Fibroblast of lung (primary cell): Measurements from ENCODE around the gene TENM3. TPM values are rescaled to one million over a fixed set of nuclear protein-coding genes. Genes with fewer than 3 reads are reported as not detected.

Experiments used
- DNase-seq, 2 donors: peaks; one replicate each; pipeline versions ENCODE4 v3.0.0 to v3.0.0-alpha.2; 2010; ENCODE audit warnings: low read depth in 2 of 2
- H2AFZ ChIP-seq: 2 replicates; pipeline ENCODE4 v1.5.1; 2012; ENCODE audit warnings: low read length, control low read depth, inconsistent platforms
- H3K27ac ChIP-seq: 2 replicates; pipeline ENCODE4 v1.5.1; 2011; ENCODE audit warnings: low read length, control low read depth; ENCODE audit not compliant: insufficient read depth
- H3K27me3 ChIP-seq: 2 replicates; pipeline ENCODE4 v1.5.1; 2011; ENCODE audit warnings: mild to moderate bottlenecking, low read length; ENCODE audit not compliant: control insufficient read depth, insufficient read depth
- H3K36me3 ChIP-seq: 2 replicates; pipeline ENCODE4 v1.5.1; 2011; ENCODE audit warnings: low read length; ENCODE audit not compliant: control insufficient read depth, insufficient read depth
- H3K4me1 ChIP-seq: 2 replicates; pipeline ENCODE4 v1.5.1; 2011; ENCODE audit warnings: low read length; ENCODE audit not compliant: control insufficient read depth, insufficient read depth; ENCODE audit errors: extremely low read depth
- H3K4me2 ChIP-seq: 2 replicates; pipeline ENCODE4 v1.5.1; 2011; ENCODE audit warnings: low read length, control low read depth; ENCODE audit not compliant: insufficient read depth; ENCODE audit errors: extremely low read depth
- H3K4me3 ChIP-seq, 4 experiments: fragments of 200-600 bp in 1 of 4; sonication (generic) in 1 of 4; replicated peaks in 1 of 4; 2 replicates each; pipeline ENCODE4 v1.5.1; 2011 to 2016; ENCODE audit warnings: low read length in 4 of 4, low read depth in 3 of 4, mild to moderate bottlenecking in 3 of 4, control low read depth in 2 of 4, inconsistent platforms in 1 of 4, mixed read lengths in 1 of 4; ENCODE audit not compliant: insufficient read depth in 1 of 4; ENCODE audit errors: control extremely low read depth in 1 of 4
- H3K79me2 ChIP-seq: 2 replicates; pipeline ENCODE4 v1.5.1; 2012; ENCODE audit warnings: mild to moderate bottlenecking, low read length, inconsistent platforms; ENCODE audit not compliant: control insufficient read depth, insufficient read depth
- H3K9ac ChIP-seq: 2 replicates; pipeline ENCODE4 v1.5.1; 2011; ENCODE audit warnings: mild to moderate bottlenecking, low read length, control low read depth; ENCODE audit not compliant: insufficient read depth
- H3K9me3 ChIP-seq: 2 replicates; pipeline ENCODE4 v1.5.1; 2012; ENCODE audit warnings: low read depth, low read length; ENCODE audit not compliant: control insufficient read depth, insufficient read depth
- H4K20me1 ChIP-seq: 2 replicates; pipeline ENCODE4 v1.5.1; 2011; ENCODE audit warnings: low read length; ENCODE audit not compliant: control insufficient read depth, insufficient read depth; ENCODE audit errors: extremely low read depth
- CTCF ChIP-seq, 2 donors: IDR thresholded peaks in 1 of 2; conservative IDR thresholded peaks in 1 of 2; 1 replicate in 1 of 2; 2 replicates in 1 of 2; pipeline ENCODE4 v1.5.1; 2011 to 2012; ENCODE audit warnings: low read length in 2 of 2, control low read depth in 1 of 2, inconsistent platforms in 1 of 2, low read depth in 1 of 2, mild to moderate bottlenecking in 1 of 2
- EZH2 ChIP-seq: IDR thresholded peaks from 2 replicates; pipeline ENCODE4 v1.5.1; 2012; ENCODE audit warnings: low read length, control low read depth, mild to moderate bottlenecking; ENCODE audit errors: missing control alignments
- polyA plus RNA-seq, 2 donors: library from polyadenylated mRNA; depleted of rRNA in 1 of 2; stranded (reverse) in 1 of 2; unstranded in 1 of 2; fragments of >200 nt; gene quantifications; 2 replicates each; pipeline ENCODE4 v1.2.1, GENCODE V29; 2011 to 2012; ENCODE audit warnings: missing spikeins in 1 of 2
- total RNA-seq: library from RNA; depleted of rRNA; stranded (reverse); fragments of >200 nt; gene quantifications from 2 replicates; pipeline ENCODE4 v1.2.1, GENCODE V29; 2014

Gene TENM3
- total and polyA plus RNA-seq, 2 donors (not counting 1 experiment from before 2014, with no cell fraction given), result 2.7 to 3.6 TPM

GRCh38 chr4:182339221-182339641, 96.0 kb downstream of the TENM3 start:
- DNase-seq, result no peak
- no peak overlapping the region for H3K9ac ChIP-seq
- no peak overlapping the region for H3K4me3 ChIP-seq
- no peak for TF ChIP-seq CTCF (conservative IDR thresholded peaks at IDR 0.05 in 1 of 2, IDR thresholded peaks at IDR 0.05 in 1 of 2; ENCODE audit: low read depth in 1 of 2, low read length in 2 of 2)
- no peak for TF ChIP-seq EZH2
- no peaks in the 10 kb centered on the region for H3K4me1 ChIP-seq
- H3K9me3 ChIP-seq, result no peaks in the 10 kb centered on the region
- H3K36me3 ChIP-seq, result no peaks in the 10 kb centered on the region
- no peaks in the 10 kb centered on the region for H3K27me3 ChIP-seq
- H4K20me1 ChIP-seq, result no peaks in the 10 kb centered on the region
- no peak overlapping the region for H3K27ac ChIP-seq
- H3K79me2 ChIP-seq, result no peaks in the 10 kb centered on the region
- no peak overlapping the region for H3K4me2 ChIP-seq
- no peak overlapping the region for H2AFZ ChIP-seq

- Histone ChIP-seq H3K4me2 (no peak overlapping the region), H3K4me3 (no peak overlapping the region), H3K27ac (no peak overlapping the region), H3K27me3 (no peaks in the 10 kb centered on the region), H3K36me3 (no peaks in the 10 kb centered on the region), H3K9ac (no peak overlapping the region), H4K20me1 (no peaks in the 10 kb centered on the region), H3K4me1 (no peaks in the 10 kb centered on the region), H3K79me2 (no peaks in the 10 kb centered on the region), H2AFZ (no peak overlapping the region), H3K9me3 (no peaks in the 10 kb centered on the region)
- DNase-seq, result peak in 1 of 2 donors; percentile 30
- TF ChIP-seq EZH2, result no peak
- TF ChIP-seq CTCF (conservative IDR thresholded peaks at IDR 0.05 in 1 of 2, IDR thresholded peaks at IDR 0.05 in 1 of 2; ENCODE audit: low read depth in 1 of 2, low read length in 2 of 2), result no peak
These were observed 100.3 kb downstream of the TENM3 start for GRCh38 chr4:182343453-182343852.

GRCh38 chr4:182344968-182345367, 101.8 kb downstream of the TENM3 start:
- Histone ChIP-seq H3K9ac (no peak overlapping the region), H3K4me3 (no peak overlapping the region), H3K36me3 (no peaks in the 10 kb centered on the region), H3K79me2 (no peaks in the 10 kb centered on the region), H3K27ac (no peak overlapping the region), H3K27me3 (no peaks in the 10 kb centered on the region), H3K4me1 (no peaks in the 10 kb centered on the region), H4K20me1 (no peaks in the 10 kb centered on the region), H2AFZ (no peak overlapping the region), H3K9me3 (no peaks in the 10 kb centered on the region), H3K4me2 (no peak overlapping the region)
- no peak for DNase-seq
- TF ChIP-seq CTCF (conservative IDR thresholded peaks at IDR 0.05 in 1 of 2, IDR thresholded peaks at IDR 0.05 in 1 of 2; ENCODE audit: low read depth in 1 of 2, low read length in 2 of 2) (no peak), EZH2 (no peak)
